OCI-LY7 (cell line): ENCODE data around the gene COL25A1.

Source experiments
- EZH2phosphoT487 ChIP-seq: fragments of 200-600 bp; sonication (generic); IDR thresholded peaks from 2 replicates; pipeline ENCODE4 v1.6.1; 2018; ENCODE audit warnings: low read depth, borderline replicate concordance, mild to moderate bottlenecking, mixed run types, antibody characterized with exemption, low read length, moderate library complexity, mixed read lengths
- TF ChIP-seq, protein P1 (sequence below): fragments of 200-600 bp; sonication (generic); conservative IDR thresholded peaks from 2 replicates; pipeline ENCODE4 v1.5.1; 2014; ENCODE audit warnings: mild to moderate bottlenecking, antibody characterized with exemption, low read length, moderate library complexity, mixed read lengths

DNA sequence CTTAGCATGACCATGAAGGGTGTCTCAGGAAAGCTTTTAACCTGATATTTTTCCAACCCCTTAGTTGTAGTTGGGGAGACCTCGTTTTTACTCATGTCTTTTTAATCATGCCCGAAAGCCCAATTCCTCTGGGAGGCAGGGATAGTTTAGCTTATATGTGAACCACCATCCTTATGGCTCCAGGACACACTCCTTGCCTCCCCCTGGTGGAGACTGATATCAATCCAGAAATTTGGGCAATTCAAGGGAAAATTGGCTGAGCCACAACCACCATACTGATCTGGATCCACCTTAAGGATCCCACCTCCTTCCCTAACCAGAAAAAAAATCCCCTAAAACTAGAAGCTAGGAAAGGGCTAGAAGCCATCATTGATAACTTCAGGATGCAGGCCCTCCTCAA is 13.4 kb upstream of the COL25A1 start:
- TF ChIP-seq, protein P1, sequence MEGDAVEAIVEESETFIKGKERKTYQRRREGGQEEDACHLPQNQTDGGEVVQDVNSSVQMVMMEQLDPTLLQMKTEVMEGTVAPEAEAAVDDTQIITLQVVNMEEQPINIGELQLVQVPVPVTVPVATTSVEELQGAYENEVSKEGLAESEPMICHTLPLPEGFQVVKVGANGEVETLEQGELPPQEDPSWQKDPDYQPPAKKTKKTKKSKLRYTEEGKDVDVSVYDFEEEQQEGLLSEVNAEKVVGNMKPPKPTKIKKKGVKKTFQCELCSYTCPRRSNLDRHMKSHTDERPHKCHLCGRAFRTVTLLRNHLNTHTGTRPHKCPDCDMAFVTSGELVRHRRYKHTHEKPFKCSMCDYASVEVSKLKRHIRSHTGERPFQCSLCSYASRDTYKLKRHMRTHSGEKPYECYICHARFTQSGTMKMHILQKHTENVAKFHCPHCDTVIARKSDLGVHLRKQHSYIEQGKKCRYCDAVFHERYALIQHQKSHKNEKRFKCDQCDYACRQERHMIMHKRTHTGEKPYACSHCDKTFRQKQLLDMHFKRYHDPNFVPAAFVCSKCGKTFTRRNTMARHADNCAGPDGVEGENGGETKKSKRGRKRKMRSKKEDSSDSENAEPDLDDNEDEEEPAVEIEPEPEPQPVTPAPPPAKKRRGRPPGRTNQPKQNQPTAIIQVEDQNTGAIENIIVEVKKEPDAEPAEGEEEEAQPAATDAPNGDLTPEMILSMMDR: 0 out of 2 replicates have a peak, but pooled peaks have one; percentile 12
- TF ChIP-seq EZH2phosphoT487: no peak
